ENCODE measurements around the gene NAA20.
A peak's percentile ranks its signal among the peaks of the same experiment; 100 is the strongest.

The NAA20 gene

DNA sequence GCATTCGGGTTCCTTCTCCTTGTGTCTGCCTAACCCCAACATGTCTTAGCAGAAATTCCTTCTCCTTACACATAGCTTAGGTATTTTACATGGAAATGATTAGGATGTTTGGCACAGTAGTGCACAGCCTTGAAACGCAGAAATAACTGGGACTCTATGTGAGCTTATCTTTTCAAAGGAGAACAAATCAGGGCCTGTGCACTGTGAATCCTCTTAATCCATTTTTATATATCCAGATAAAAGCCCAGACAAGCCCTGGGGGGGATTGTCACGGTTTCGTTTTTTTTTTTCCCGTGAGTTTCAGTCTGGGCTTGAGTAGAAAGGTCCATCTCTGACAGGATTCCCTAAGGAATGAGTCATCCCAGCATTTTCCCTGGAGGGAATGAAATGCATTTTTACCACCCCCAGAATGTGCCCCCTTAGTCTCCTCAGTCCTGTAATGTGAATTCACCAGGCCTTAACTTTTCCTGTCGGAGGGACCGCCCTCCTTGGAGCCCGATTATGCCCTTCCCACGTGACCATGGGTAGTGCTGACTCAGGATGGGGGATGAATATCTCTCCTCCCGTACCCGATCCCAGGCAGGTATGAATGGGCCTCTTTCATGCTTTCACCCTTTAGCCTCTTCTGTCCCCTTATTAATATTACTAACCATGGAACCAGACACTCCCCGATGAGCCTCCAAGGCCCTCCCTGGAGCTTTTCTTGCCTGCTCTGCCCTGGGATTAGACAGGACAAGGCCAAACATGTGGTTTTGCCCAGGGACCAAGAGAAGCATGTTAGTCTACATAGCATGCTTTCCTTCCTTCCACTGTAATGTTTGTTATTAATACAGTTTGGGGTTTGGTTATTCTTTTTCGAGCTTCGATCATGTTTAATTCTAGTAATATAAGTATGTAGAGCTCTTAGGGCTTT, 23.9 kb upstream of the NAA20 start:
- Mint-ChIP-seq H3K36me3 (ENCODE audit: low read depth) (peaks cover 17% of the 10 kb centered on the region), H3K4me1 (peaks cover 60% of the 10 kb centered on the region), H3K27me3 (ENCODE audit: low read depth) (no peaks in the 10 kb centered on the region), H3K27ac (peak overlapping the region; percentile 73 to 83 (median 80)), H3K4me3 (peak overlapping the region; percentile 6 to 22 (median 10)), H3K9me3 (no peaks in the 10 kb centered on the region)
- TF ChIP-seq, protein P1, sequence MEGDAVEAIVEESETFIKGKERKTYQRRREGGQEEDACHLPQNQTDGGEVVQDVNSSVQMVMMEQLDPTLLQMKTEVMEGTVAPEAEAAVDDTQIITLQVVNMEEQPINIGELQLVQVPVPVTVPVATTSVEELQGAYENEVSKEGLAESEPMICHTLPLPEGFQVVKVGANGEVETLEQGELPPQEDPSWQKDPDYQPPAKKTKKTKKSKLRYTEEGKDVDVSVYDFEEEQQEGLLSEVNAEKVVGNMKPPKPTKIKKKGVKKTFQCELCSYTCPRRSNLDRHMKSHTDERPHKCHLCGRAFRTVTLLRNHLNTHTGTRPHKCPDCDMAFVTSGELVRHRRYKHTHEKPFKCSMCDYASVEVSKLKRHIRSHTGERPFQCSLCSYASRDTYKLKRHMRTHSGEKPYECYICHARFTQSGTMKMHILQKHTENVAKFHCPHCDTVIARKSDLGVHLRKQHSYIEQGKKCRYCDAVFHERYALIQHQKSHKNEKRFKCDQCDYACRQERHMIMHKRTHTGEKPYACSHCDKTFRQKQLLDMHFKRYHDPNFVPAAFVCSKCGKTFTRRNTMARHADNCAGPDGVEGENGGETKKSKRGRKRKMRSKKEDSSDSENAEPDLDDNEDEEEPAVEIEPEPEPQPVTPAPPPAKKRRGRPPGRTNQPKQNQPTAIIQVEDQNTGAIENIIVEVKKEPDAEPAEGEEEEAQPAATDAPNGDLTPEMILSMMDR (IDR thresholded peaks at IDR 0.05; ENCODE audit: unreplicated experiment in 3 of 3), result no peak

GRCh38 chr20:19993958-19994669, 23.0 kb upstream of the NAA20 start:
- H3K4me3 Mint-ChIP-seq, result peak overlapping the region in 1 of 3 experiments; percentile 15
- H3K27me3 Mint-ChIP-seq (ENCODE audit: low read depth), result no peaks in the 10 kb centered on the region
- H3K9me3 Mint-ChIP-seq, result no peaks in the 10 kb centered on the region
- peaks cover 55% of the 10 kb centered on the region for H3K4me1 Mint-ChIP-seq
- H3K27ac Mint-ChIP-seq, result peak overlapping the region; percentile 73 to 83 (median 80)
- TF ChIP-seq, protein P1 (IDR thresholded peaks at IDR 0.05; ENCODE audit: unreplicated experiment in 3 of 3), result no peak
- peaks cover 26% of the 10 kb centered on the region for H3K36me3 Mint-ChIP-seq (ENCODE audit: low read depth)

- peaks cover 64% of the 10 kb centered on the region for H3K4me1 Mint-ChIP-seq
- peak overlapping the region; percentile 21 to 62 (median 21) for H3K27ac Mint-ChIP-seq
- peaks cover 2% of the 10 kb centered on the region for H3K27me3 Mint-ChIP-seq (ENCODE audit: low read depth)
- H3K36me3 Mint-ChIP-seq (ENCODE audit: low read depth), result peaks cover 37% of the 10 kb centered on the region
- no peak overlapping the region for H3K4me3 Mint-ChIP-seq
- TF ChIP-seq, protein P1 (IDR thresholded peaks at IDR 0.05; ENCODE audit: unreplicated experiment in 3 of 3), result peak; percentile 83 to 89 (median 85)
- H3K9me3 Mint-ChIP-seq, result no peaks in the 10 kb centered on the region
Measured at GRCh38 chr20:19995220-19995863, 21.8 kb upstream of the NAA20 start.

GRCh38 chr20:19996222-19996621, 20.9 kb upstream of the NAA20 start:
- Mint-ChIP-seq H3K36me3 (ENCODE audit: low read depth) (peaks cover 44% of the 10 kb centered on the region), H3K27ac (peak overlapping the region; percentile 37 to 76 (median 62)), H3K4me3 (no peak overlapping the region), H3K27me3 (ENCODE audit: low read depth) (peaks cover 4% of the 10 kb centered on the region), H3K4me1 (peaks cover 62% of the 10 kb centered on the region), H3K9me3 (no peaks in the 10 kb centered on the region)
- TF ChIP-seq, protein P1 (IDR thresholded peaks at IDR 0.05; ENCODE audit: unreplicated experiment in 3 of 3), result no peak

- peaks cover 61% of the 10 kb centered on the region for H3K4me1 Mint-ChIP-seq
- TF ChIP-seq, protein P1 (IDR thresholded peaks at IDR 0.05; ENCODE audit: unreplicated experiment in 3 of 3), result no peak
- peak overlapping the region in 2 of 3 experiments; percentile 15 to 22 for H3K4me3 Mint-ChIP-seq
- peaks cover 46% of the 10 kb centered on the region for H3K36me3 Mint-ChIP-seq (ENCODE audit: low read depth)
- peaks cover 4% of the 10 kb centered on the region for H3K27me3 Mint-ChIP-seq (ENCODE audit: low read depth)
- H3K9me3 Mint-ChIP-seq, result no peaks in the 10 kb centered on the region
- peak overlapping the region; percentile 37 to 76 (median 62) for H3K27ac Mint-ChIP-seq
Measured at GRCh38 chr20:19996917-19997316, 20.2 kb upstream of the NAA20 start.

Data from nephron (organoid).